Medulla oblongata (tissue), 1 donor: Measurements from ENCODE around the gene PDZRN3.

ENCODE experiments used
- DNase-seq: peaks from one replicate; pipeline ENCODE4 v3.0.0-alpha.2; 2015; ENCODE audit errors: extremely low spot score

Gene PDZRN3

GRCh38 chr3:73419179-73419803, 205.4 kb downstream of the PDZRN3 start:
- DNase-seq, result no peak

DNA sequence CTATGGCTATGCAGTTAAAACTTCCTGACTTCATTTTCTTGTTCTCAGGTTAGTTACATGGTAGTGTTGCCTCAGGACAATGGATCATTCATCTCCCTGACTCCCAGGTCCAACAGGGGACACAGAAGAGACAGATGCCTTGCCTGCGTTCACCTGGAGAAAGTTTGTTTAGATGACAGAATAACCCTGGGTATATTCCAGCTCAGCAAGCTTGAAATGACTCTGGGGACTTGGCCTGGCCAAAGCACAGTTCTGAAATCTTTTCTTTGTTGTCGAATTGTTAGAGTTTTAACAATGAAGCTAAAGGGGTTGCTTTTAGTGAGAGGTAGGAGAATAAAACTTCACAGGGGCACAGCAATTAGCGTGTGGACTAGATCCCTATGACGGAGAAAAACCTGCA, 206.1 kb downstream of the PDZRN3 start:
- no peak for DNase-seq

GRCh38 chr3:73415118-73415517, 209.6 kb downstream of the PDZRN3 start:
- no peak for DNase-seq

GRCh38 chr3:73413619-73414018, 211.1 kb downstream of the PDZRN3 start:
- DNase-seq, result no peak

DNA sequence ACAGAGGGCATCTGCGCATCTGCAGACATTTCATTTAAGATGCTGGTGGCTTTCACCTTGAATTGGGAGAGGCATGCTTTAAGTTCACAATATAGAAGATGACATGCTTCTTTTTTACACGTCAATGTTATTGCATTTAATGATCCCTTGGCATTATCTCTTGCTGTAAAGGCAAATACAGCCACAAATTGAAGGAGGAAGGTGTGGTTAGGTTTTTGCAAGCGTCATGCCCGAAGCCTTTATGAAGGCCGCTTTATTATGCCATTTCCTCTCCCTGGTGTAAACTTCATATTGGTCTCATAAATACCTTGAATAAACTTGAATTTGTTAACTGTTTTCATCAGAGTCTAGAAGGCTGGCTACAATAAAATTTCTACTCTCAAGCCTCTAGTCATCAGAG, 212.7 kb downstream of the PDZRN3 start:
- no peak for DNase-seq

GRCh38 chr3:73411545-73411944, 213.2 kb downstream of the PDZRN3 start:
- no peak for DNase-seq

- DNase-seq, result no peak
Measured at GRCh38 chr3:73409138-73409763, 215.5 kb downstream of the PDZRN3 start.

DNA sequence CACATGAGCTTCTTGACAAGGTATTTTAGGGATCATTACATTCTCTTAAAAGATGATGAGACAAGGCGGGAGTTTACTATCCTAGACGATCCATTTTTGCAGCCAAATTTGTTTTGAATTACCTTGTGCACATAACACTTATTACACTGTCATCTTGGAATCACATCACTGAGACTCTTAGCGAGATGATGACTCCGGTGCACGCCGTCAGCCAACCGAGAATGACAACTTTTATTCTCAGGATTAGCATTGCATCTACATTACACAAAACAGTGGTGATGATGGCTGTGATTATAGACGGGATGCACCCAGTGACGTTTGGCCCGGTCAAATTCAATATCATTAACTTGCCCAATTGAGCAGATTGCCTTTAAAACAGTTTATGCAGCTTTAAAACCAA, 216.1 kb downstream of the PDZRN3 start:
- no peak for DNase-seq

DNA sequence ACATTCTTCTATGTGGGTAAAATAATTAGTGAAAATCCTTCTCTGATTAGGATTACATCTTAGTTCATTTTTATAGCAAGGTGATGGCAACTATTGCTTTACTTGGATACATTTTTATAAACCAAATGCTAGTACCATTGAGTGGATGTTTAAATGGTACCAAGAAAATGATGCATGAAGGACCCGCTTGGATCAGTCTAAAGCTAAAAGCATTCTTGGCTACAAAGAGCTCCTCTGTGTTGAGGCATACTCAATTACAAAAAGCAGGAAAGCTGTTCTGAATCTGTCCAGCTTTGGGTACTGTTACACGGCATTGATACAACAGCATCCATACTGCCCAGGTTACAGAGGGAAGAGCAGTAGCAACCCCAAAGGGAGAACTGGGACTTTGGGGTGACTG, 217.2 kb downstream of the PDZRN3 start:
- DNase-seq, result peak; percentile 14

DNA sequence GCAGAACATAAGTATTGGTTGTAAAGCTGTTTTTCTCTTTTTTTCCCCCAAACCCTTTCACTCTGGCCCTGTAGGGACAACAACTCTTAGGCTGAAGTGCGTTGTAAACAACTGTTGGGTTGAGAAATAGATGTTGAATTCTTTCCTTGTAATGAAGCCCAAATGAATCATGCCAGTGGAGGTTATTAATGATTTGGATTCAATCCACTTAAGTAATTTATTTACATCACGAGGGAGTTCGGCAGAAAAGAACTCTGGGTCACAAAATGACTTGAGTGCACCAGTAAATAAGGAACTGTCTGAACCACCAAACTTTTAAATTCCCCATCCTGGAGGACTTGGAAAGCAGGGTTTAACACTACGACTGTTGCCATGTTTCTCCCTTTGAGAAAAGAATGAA, 218.9 kb downstream of the PDZRN3 start:
- no peak for DNase-seq

DNA sequence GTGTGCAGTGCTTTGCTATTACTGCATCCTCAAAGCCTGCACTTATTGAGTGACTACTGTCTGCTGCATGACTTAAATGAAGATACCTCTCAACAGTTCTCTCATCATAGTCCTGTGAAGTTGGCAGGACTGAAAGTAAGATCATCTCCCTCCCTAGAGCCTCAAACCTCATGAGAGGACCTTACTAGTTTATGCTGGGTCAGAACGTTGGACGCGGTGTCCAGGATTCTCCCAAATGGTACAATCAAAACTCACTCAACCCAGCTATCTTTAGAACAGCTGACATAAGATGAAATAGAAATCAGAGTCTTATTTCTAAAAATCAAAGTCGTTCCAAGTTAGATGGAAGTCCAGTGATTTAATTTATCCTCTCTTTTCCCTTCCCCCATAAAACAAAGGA, 219.7 kb downstream of the PDZRN3 start:
- DNase-seq, result no peak

- DNase-seq, result no peak
Measured at GRCh38 chr3:73404435-73404834, 220.3 kb downstream of the PDZRN3 start.

- DNase-seq, result no peak
Measured at GRCh38 chr3:73403444-73403843, 221.3 kb downstream of the PDZRN3 start.

DNA sequence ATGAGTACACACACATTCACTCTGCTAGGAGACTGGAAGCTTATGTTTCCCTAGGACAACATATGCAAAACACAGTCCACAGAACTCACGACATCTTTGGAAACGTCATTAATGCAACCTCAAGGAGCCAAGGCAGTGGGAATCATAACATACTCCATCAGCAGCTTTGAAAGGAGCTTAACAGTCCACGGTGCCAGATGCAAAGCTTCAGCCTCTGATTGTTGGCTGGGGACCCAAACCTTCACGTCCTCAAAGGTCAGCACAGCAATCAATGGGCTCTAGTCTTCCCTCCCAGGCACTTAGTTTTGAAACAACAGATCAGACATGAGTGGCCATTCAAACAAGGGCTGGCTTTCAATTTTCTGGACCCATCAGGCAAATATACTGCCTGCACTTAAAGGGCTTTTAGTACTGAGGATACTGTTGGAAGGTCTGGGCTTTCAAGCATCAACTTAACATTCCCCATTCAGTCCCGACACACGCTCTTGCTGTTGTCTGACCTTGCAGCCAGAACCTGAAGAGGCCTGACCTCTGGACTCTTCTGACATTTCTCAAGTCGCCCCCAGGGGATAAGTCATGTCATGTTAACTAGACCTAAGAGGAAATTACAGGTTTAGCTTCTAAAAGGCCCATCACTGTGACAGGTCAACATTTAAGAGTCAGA, 223.0 kb downstream of the PDZRN3 start:
- no peak for DNase-seq

- DNase-seq, result no peak
Measured at GRCh38 chr3:73401059-73401458, 223.7 kb downstream of the PDZRN3 start.

- DNase-seq, result no peak
Measured at GRCh38 chr3:73399666-73400253, 225.0 kb downstream of the PDZRN3 start.

- DNase-seq, result no peak
Measured at GRCh38 chr3:73399106-73399505, 225.6 kb downstream of the PDZRN3 start.

GRCh38 chr3:73398084-73398483, 226.7 kb downstream of the PDZRN3 start:
- no peak for DNase-seq

DNA sequence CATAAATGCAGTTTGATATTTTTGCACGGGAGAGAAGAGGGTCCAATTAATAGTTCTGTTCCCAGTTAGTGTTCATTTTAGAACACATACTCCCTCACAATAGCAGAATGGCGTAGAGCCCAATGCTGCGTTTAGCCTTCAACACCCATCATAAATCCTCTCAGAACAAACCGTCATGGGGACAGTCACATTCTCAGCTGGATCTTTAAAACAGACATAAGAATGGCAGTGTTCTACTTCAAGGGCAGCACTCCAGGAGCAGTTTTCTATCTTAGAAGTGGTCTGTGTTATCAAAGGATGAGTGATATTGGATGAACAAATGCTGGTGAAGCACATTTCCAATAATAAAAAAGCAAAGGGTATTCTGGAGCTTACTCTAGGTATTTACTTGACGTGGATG, 230.5 kb downstream of the PDZRN3 start:
- no peak for DNase-seq

DNA sequence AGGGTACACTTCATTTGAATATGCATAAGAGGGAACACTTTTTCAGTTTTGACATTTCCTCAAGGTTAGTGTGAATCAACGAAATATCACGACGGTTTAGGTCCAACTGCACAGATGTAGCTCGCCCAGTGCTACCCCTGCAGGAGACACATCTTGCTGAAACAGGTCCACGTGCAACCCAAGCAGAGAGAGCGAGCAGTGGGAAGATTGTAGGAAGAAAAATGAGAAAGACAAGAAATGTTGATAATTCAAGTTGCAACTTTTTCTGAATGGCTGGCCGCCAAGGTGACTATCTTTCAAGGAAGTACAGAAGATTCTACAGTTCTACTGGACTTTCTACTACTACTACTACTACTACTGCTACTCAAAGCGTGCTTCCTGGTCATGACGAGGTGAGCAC, 231.7 kb downstream of the PDZRN3 start:
- DNase-seq, result no peak

GRCh38 chr3:73391984-73392383, 232.8 kb downstream of the PDZRN3 start:
- no peak for DNase-seq

DNA sequence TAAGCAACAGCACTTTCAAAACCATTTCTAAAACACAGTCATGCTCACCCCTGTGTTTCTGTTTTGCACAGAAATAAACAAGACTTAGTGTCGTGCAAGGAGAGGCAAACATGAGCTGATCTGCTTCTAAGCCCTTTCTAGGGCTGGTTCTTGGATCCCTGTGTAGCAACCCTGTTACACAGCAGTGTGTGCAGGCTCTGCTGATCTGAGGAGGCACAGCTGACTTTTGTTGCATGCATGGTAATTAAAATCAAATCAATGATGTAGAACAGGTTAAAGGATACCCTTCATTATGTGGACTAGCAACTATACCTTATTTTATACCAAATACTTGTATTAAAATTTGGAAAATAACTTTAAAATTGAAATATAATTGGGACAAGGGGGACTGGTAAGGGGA, 234.8 kb downstream of the PDZRN3 start:
- no peak for DNase-seq
